IMR-90 (cell line): ENCODE data around the gene CACNB2. TPM values are rescaled to one million over a fixed set of nuclear protein-coding genes. Genes with fewer than 3 reads are reported as not detected.

Experiments used
- ATAC-seq: fragments of 200-7000 bp; cut with Tn5 transposase; 2 replicates; pipeline ENCODE4 v1.9.1; 2020; ENCODE audit warnings: low read depth, mild to moderate bottlenecking, moderate library complexity
- BruUV-seq: library from RNA; stranded (reverse); fragments of 400-500 nt; replicated peaks from 2 replicates; lab custom pipeline; 2021; lab: Mats Ljungman, UMichigan
- CTCF ChIA-PET: fragments of 300-600 bp; formaldehyde crosslinking; extraction: SDS; loops from one replicate; lab custom pipeline; 2021; ENCODE audit warnings: antibody characterized with exemption; lab: Yijun Ruan, JAX
- POLR2A ChIA-PET: fragments of 300-600 bp; sonication (Branson Sonifier 250); formaldehyde crosslinking; loops from one replicate; lab custom pipeline; 2022; ENCODE audit warnings: antibody characterized with exemption; ENCODE audit not compliant: unreplicated experiment; lab: Charles Lee
- DNase-seq: peaks from one replicate; pipeline ENCODE4 v3.0.0; 2013
- H2AFZ ChIP-seq: replicated peaks from 2 replicates; pipeline ENCODE3; 2013; ENCODE audit warnings: low read length, mild to moderate bottlenecking; ENCODE audit not compliant: poor library complexity
- H2AK5ac ChIP-seq: 2 replicates; pipeline ENCODE4 v1.6.1; 2013; ENCODE audit warnings: low read depth, low read length, inconsistent platforms
- H2AK9ac ChIP-seq: replicated peaks from 2 replicates; pipeline ENCODE3; 2013; ENCODE audit warnings: mild to moderate bottlenecking, low read depth, low read length, moderate library complexity; ENCODE audit not compliant: poor library complexity
- H2BK120ac ChIP-seq: 2 replicates; pipeline ENCODE4 v1.6.1; 2013; ENCODE audit warnings: low read depth, low read length, inconsistent platforms
- H2BK15ac ChIP-seq: 3 replicates; pipeline ENCODE4 v1.6.1; 2013; ENCODE audit warnings: low read depth, low read length, inconsistent platforms
- H2BK20ac ChIP-seq: 2 replicates; pipeline ENCODE4 v1.6.1; 2013; ENCODE audit warnings: low read depth, mild to moderate bottlenecking, inconsistent platforms, low read length, moderate library complexity
- H2BK5ac ChIP-seq: 2 replicates; pipeline ENCODE4 v1.6.1; 2013; ENCODE audit warnings: mild to moderate bottlenecking, low read depth, low read length, inconsistent platforms; ENCODE audit not compliant: poor library complexity, severe bottlenecking
- H3K14ac ChIP-seq: replicated peaks from 2 replicates; pipeline ENCODE4 v1.6.1; 2013; ENCODE audit warnings: low read depth, low read length, inconsistent platforms
- H3K18ac ChIP-seq: 2 replicates; pipeline ENCODE4 v1.6.1; 2013; ENCODE audit warnings: low read depth, low read length, control low read depth
- H3K23ac ChIP-seq: 2 replicates; pipeline ENCODE4 v1.6.1; 2013; ENCODE audit warnings: low read depth, low read length, inconsistent platforms
- H3K27ac ChIP-seq: 2 replicates; pipeline ENCODE4 v1.5.1; 2013; ENCODE audit warnings: mild to moderate bottlenecking, control low read depth, low read length; ENCODE audit not compliant: insufficient read depth
- H3K27me3 ChIP-seq: 2 replicates; pipeline ENCODE4 v1.6.1; 2013; ENCODE audit warnings: low read length; ENCODE audit not compliant: control insufficient read depth, insufficient read depth
- H3K36me3 ChIP-seq: 2 replicates; pipeline ENCODE4 v1.6.1; 2013; ENCODE audit warnings: low read length, mixed read lengths; ENCODE audit not compliant: control insufficient read depth, insufficient read depth
- H3K4ac ChIP-seq: 2 replicates; pipeline ENCODE4 v1.6.1; 2013; ENCODE audit warnings: low read depth, low read length, inconsistent platforms
- H3K4me1 ChIP-seq: 2 replicates; pipeline ENCODE4 v1.6.1; 2013; ENCODE audit warnings: low read length, mixed read lengths; ENCODE audit not compliant: control insufficient read depth, insufficient read depth
- H3K4me2 ChIP-seq: 2 replicates; pipeline ENCODE4 v1.6.1; 2013; ENCODE audit warnings: low read depth, mild to moderate bottlenecking, control low read depth, low read length, moderate library complexity
- H3K4me3 ChIP-seq: 2 replicates; pipeline ENCODE4 v1.5.1; 2013; ENCODE audit warnings: low read depth, mild to moderate bottlenecking, control low read depth, low read length, moderate library complexity; ENCODE audit not compliant: insufficient read depth
- H3K56ac ChIP-seq: 2 replicates; pipeline ENCODE4 v1.6.1; 2013; ENCODE audit warnings: low read length, inconsistent platforms; ENCODE audit not compliant: insufficient read depth; ENCODE audit errors: extremely low read depth
- H3K79me1 ChIP-seq, 2 experiments: 2 replicates each; pipeline ENCODE4 v1.6.1; 2013; ENCODE audit warnings: low read length in 2 of 2, inconsistent platforms in 1 of 2, low read depth in 1 of 2
- H3K9ac ChIP-seq: 2 replicates; pipeline ENCODE4 v1.6.1; 2013; ENCODE audit warnings: low read depth, low read length, control low read depth
- H3K9me1 ChIP-seq: 2 replicates; pipeline ENCODE4 v1.6.1; 2013; ENCODE audit warnings: low read length, inconsistent platforms; ENCODE audit not compliant: insufficient read depth
- H3K9me3 ChIP-seq: 2 replicates; pipeline ENCODE4 v1.6.1; 2013; ENCODE audit warnings: low read length; ENCODE audit not compliant: control insufficient read depth, insufficient read depth
- H4K20me1 ChIP-seq: 2 replicates; pipeline ENCODE4 v1.6.1; 2013; ENCODE audit warnings: low read length, inconsistent platforms; ENCODE audit not compliant: insufficient read depth
- H4K5ac ChIP-seq: 2 replicates; pipeline ENCODE4 v1.6.1; 2013; ENCODE audit warnings: mild to moderate bottlenecking, low read depth, low read length, control low read depth
- H4K8ac ChIP-seq, 2 experiments: 2 replicates each; pipeline ENCODE4 v1.6.1; 2013; ENCODE audit warnings: low read depth in 2 of 2, low read length in 2 of 2, control low read depth in 1 of 2, inconsistent platforms in 1 of 2
- H4K91ac ChIP-seq: 2 replicates; pipeline ENCODE4 v1.6.1; 2013; ENCODE audit warnings: low read depth, low read length, inconsistent platforms; ENCODE audit not compliant: insufficient read depth
- CEBPB ChIP-seq: IDR thresholded peaks from 2 replicates; pipeline ENCODE4 v1.6.1; 2012; ENCODE audit warnings: low read depth, low read length, improper control_type of control experiment
- CHD1 ChIP-seq: IDR thresholded peaks from 2 replicates; pipeline ENCODE4 v1.6.1; 2012; ENCODE audit warnings: low read depth, low read length, improper control_type of control experiment
- ELK1 ChIP-seq: fragments of 150-350 bp; IDR thresholded peaks from 2 replicates; pipeline ENCODE4 v1.6.1; 2016; ENCODE audit warnings: low read depth, mild to moderate bottlenecking, low read length, moderate library complexity, borderline replicate concordance
- FOS ChIP-seq: fragments of 150-350 bp; IDR thresholded peaks from 2 replicates; pipeline ENCODE4 v1.6.1; 2016; ENCODE audit warnings: low read depth, low read length
- MAFK ChIP-seq: IDR thresholded peaks from 2 replicates; pipeline ENCODE4 v1.6.1; 2012; ENCODE audit warnings: low read depth, low read length, improper control_type of control experiment
- MAZ ChIP-seq: IDR thresholded peaks from 2 replicates; pipeline ENCODE4 v1.6.1; 2012; ENCODE audit warnings: low read depth, mild to moderate bottlenecking, low read length, improper control_type of control experiment, moderate library complexity, borderline replicate concordance
- MXI1 ChIP-seq: IDR thresholded peaks from 2 replicates; pipeline ENCODE4 v1.6.1; 2012; ENCODE audit warnings: low read depth, mild to moderate bottlenecking, low read length, moderate library complexity, borderline replicate concordance
- NFE2L2 ChIP-seq: fragments of 150-350 bp; IDR thresholded peaks from 2 replicates; pipeline ENCODE4 v1.6.1; 2016; ENCODE audit warnings: low read depth, mild to moderate bottlenecking, low read length
- POLR2A ChIP-seq: IDR thresholded peaks from 2 replicates; pipeline ENCODE4 v1.6.1; 2012; ENCODE audit warnings: mild to moderate bottlenecking, low read depth, low read length
- RAD21 ChIP-seq: IDR thresholded peaks from 2 replicates; pipeline ENCODE4 v1.6.1; 2012; ENCODE audit warnings: low read length, improper control_type of control experiment
- RCOR1 ChIP-seq: IDR thresholded peaks from 2 replicates; pipeline ENCODE4 v1.6.1; 2012; ENCODE audit warnings: mild to moderate bottlenecking, low read length, improper control_type of control experiment; ENCODE audit not compliant: insufficient replicate concordance
- RFX5 ChIP-seq: IDR thresholded peaks from 2 replicates; pipeline ENCODE4 v1.8.0; 2012; ENCODE audit warnings: low read depth, mild to moderate bottlenecking, low read length, moderate library complexity
- SMC3 ChIP-seq: fragments of 150-350 bp; IDR thresholded peaks from 2 replicates; pipeline ENCODE4 v1.6.1; 2016; ENCODE audit warnings: low read depth, mild to moderate bottlenecking, antibody characterized with exemption, low read length, moderate library complexity
- dilution Hi-C: fragments of 300-500 bp; cut with HindIII; formaldehyde crosslinking; loops from one replicate; pipeline ENCODE4 v1.14.3; 2018; ENCODE audit warnings: low sequenced_read_pairs; ENCODE audit not compliant: unreplicated experiment
- in situ Hi-C: fragments of 300-500 bp; cut with MboI; formaldehyde crosslinking; loops from 3 replicates; pipeline ENCODE4 v1.14.3; 2019; ENCODE audit warnings: low sequenced_read_pairs, inconsistent platforms, mixed read lengths
- intact Hi-C: fragments of 100-400 bp; cut with micrococcal nuclease; formaldehyde crosslinking; loops from 2 replicates; pipeline ENCODE4 v1.10.0; 2022
- polyA plus RNA-seq, 3 experiments: library from polyadenylated mRNA; depleted of rRNA; stranded (reverse); fragments of >200 nt; gene quantifications; 2 replicates each; pipeline ENCODE4 v1.2.3, GENCODE V29; 2012; ENCODE audit warnings: low replicate concordance in 1 of 3
- total RNA-seq: library from RNA; depleted of rRNA; stranded (reverse); fragments of >200 nt; gene quantifications from 2 replicates; pipeline ENCODE4 v1.2.3, GENCODE V29; 2012
- TF ChIP-seq, protein P1 (sequence below): fragments of 150-350 bp; IDR thresholded peaks from 2 replicates; pipeline ENCODE4 v1.6.1; 2017; ENCODE audit warnings: mild to moderate bottlenecking, antibody characterized with exemption, low read length, low read depth
- TF ChIP-seq, protein P2 (sequence below): conservative IDR thresholded peaks from 2 replicates; pipeline ENCODE4 v1.5.1; 2012; ENCODE audit warnings: mild to moderate bottlenecking, low read depth, low read length, improper control_type of control experiment

CACNB2 gene
- total and polyA plus RNA-seq, 2 of the 4 experiments (the other 2 are of a cell fraction) = 0.36 TPM

GRCh38 chr10:18201877-18202276 is 61.7 kb downstream of the CACNB2 start:
- Histone ChIP-seq H3K79me1 (no peaks in the 10 kb centered on the region), H3K23ac (no peak overlapping the region), H2AFZ (no peak overlapping the region), H4K8ac (no peak overlapping the region), H4K5ac (peak overlapping the region; percentile 6; the same call in 1 of the 2 replicates), H3K4me2 (no peak overlapping the region), H2BK20ac (no peak overlapping the region), H3K27me3 (no peaks in the 10 kb centered on the region), H2BK120ac (no peak overlapping the region), H3K18ac (peak overlapping the region; percentile 84; the same call in 1 of the 2 replicates), H3K9me3 (no peaks in the 10 kb centered on the region), H3K4me1 (peaks cover 8% of the 10 kb centered on the region), H2BK5ac (no peak overlapping the region), H3K9ac (no peak overlapping the region), H3K56ac (no peak overlapping the region), H2AK5ac (no peak overlapping the region), H2BK15ac (no peak overlapping the region), H3K14ac (no peak overlapping the region), H3K9me1 (no peaks in the 10 kb centered on the region), H4K91ac (no peak overlapping the region), H3K36me3 (no peaks in the 10 kb centered on the region), H3K27ac (no peak overlapping the region), H3K4me3 (no peak overlapping the region), H2AK9ac (no peak overlapping the region), H4K20me1 (no peaks in the 10 kb centered on the region), H3K4ac (no peak overlapping the region)
- TF ChIP-seq RAD21 = no peak
- no peak for TF ChIP-seq MAFK
- no peak for TF ChIP-seq POLR2A
- no peak for TF ChIP-seq ELK1
- TF ChIP-seq RCOR1 = no peak
- TF ChIP-seq SMC3 = no peak
- no peak for TF ChIP-seq MXI1
- TF ChIP-seq, protein P1, sequence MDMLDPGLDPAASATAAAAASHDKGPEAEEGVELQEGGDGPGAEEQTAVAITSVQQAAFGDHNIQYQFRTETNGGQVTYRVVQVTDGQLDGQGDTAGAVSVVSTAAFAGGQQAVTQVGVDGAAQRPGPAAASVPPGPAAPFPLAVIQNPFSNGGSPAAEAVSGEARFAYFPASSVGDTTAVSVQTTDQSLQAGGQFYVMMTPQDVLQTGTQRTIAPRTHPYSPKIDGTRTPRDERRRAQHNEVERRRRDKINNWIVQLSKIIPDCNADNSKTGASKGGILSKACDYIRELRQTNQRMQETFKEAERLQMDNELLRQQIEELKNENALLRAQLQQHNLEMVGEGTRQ = no peak
- TF ChIP-seq NFE2L2 = no peak
- TF ChIP-seq, protein P2, sequence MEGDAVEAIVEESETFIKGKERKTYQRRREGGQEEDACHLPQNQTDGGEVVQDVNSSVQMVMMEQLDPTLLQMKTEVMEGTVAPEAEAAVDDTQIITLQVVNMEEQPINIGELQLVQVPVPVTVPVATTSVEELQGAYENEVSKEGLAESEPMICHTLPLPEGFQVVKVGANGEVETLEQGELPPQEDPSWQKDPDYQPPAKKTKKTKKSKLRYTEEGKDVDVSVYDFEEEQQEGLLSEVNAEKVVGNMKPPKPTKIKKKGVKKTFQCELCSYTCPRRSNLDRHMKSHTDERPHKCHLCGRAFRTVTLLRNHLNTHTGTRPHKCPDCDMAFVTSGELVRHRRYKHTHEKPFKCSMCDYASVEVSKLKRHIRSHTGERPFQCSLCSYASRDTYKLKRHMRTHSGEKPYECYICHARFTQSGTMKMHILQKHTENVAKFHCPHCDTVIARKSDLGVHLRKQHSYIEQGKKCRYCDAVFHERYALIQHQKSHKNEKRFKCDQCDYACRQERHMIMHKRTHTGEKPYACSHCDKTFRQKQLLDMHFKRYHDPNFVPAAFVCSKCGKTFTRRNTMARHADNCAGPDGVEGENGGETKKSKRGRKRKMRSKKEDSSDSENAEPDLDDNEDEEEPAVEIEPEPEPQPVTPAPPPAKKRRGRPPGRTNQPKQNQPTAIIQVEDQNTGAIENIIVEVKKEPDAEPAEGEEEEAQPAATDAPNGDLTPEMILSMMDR = no peak
- no peak for TF ChIP-seq RFX5
- no peak for TF ChIP-seq MAZ
- TF ChIP-seq CEBPB = no peak
- TF ChIP-seq CHD1 = no peak
- no peak for TF ChIP-seq FOS
- DNase-seq (no peak), ATAC-seq (no peak)
- dilution Hi-C loops = no loop called here
- in situ Hi-C loops = no loop called here
- ChIA-PET CTCF (no interaction called here), POLR2A (no interaction called here)
- intact Hi-C loops = no loop called here
- no TSS peak for BruUV-seq
